ENCODE data around the gene KIAA0586.

DNA sequence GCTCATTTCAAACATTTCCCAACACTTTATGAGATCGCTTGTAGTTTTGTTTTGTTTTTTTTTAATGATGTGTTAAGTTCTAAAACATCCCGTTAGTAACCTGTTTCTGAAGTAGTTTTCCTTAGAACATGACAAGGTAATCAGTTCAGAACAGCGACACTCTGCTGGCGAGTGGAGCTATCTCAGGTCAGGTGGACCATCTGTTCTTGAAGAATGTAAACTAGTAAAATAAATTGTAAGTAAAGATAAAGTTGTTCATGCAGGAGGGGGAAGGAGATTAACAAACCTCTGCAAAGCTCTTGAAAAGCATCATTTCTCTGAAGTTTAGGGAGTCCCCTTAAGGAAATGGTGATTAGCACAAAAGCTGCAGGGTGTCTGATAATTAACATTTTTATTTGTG lies 138.3 kb downstream of the KIAA0586 start:
- TF ChIP-seq E2F4 (CRISPR knock-in tag; IDR thresholded peaks at IDR 0.05; ENCODE audit: borderline replicate concordance, low read depth): no peak
- TF ChIP-seq, protein P1, sequence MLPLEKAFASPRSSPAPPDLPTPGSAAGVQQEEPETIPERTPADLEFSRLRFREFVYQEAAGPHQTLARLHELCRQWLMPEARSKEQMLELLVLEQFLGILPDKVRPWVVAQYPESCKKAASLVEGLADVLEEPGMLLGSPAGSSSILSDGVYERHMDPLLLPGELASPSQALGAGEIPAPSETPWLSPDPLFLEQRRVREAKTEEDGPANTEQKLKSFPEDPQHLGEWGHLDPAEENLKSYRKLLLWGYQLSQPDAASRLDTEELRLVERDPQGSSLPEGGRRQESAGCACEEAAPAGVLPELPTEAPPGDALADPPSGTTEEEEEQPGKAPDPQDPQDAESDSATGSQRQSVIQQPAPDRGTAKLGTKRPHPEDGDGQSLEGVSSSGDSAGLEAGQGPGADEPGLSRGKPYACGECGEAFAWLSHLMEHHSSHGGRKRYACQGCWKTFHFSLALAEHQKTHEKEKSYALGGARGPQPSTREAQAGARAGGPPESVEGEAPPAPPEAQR (CRISPR knock-in tag; IDR thresholded peaks at IDR 0.05): no peak
